PC-3 (cell line): ENCODE results near the gene TMEM168. TPM values are rescaled to one million over a fixed set of nuclear protein-coding genes. Genes with fewer than 3 reads are reported as not detected.

ENCODE experiments used
- ATAC-seq: fragments of 200-7000 bp; cut with Tn5 transposase; 2 replicates; pipeline ENCODE4 v1.9.1; 2020; ENCODE audit warnings: mild to moderate bottlenecking, moderate library complexity
- BruUV-seq: library from RNA; stranded (reverse); fragments of 400-500 nt; replicated peaks from 2 replicates; lab custom pipeline; 2021; lab: Mats Ljungman, UMichigan
- CTCF ChIA-PET: fragments of 300-600 bp; sonication (Branson Sonifier 250); formaldehyde crosslinking; loops from one replicate; lab custom pipeline; 2022; ENCODE audit warnings: antibody characterized with exemption; lab: Charles Lee
- POLR2A ChIA-PET: fragments of 300-600 bp; sonication (Branson Sonifier 250); formaldehyde crosslinking; loops from one replicate; lab custom pipeline; 2022; ENCODE audit warnings: antibody characterized with exemption; ENCODE audit not compliant: unreplicated experiment; lab: Charles Lee
- DNase-seq: peaks from one replicate; pipeline ENCODE4 v3.0.0-alpha.2; 2015
- H2AFZ ChIP-seq: fragments of 300-600 bp; sonication (generic); 2 replicates; pipeline ENCODE4 v1.6.0; 2016; ENCODE audit warnings: antibody characterized with exemption, low read length
- H3F3A ChIP-seq: fragments of 300-600 bp; sonication (generic); one replicate; pipeline ENCODE4 v1.6.0; 2017; ENCODE audit warnings: antibody characterized with exemption, low read length, control low read depth, mild to moderate bottlenecking; ENCODE audit not compliant: unreplicated experiment
- H3K27ac ChIP-seq: fragments of 300-600 bp; sonication (generic); 2 replicates; pipeline ENCODE4 v1.5.1; 2016; ENCODE audit warnings: mild to moderate bottlenecking, low read length
- H3K27me3 ChIP-seq: fragments of 300-600 bp; sonication (generic); 2 replicates; pipeline ENCODE4 v1.6.1; 2016; ENCODE audit warnings: low read length, mixed read lengths
- H3K36me3 ChIP-seq: fragments of 300-600 bp; sonication (generic); 2 replicates; pipeline ENCODE4 v1.6.1; 2016; ENCODE audit warnings: low read depth, mixed run types, low read length, mixed read lengths
- H3K4me1 ChIP-seq: fragments of 300-600 bp; sonication (generic); 2 replicates; pipeline ENCODE4 v1.5.1; 2016; ENCODE audit warnings: low read length; ENCODE audit not compliant: insufficient read depth
- H3K4me2 ChIP-seq: fragments of 300-600 bp; sonication (generic); 2 replicates; pipeline ENCODE4 v1.6.0; 2016; ENCODE audit warnings: low read length
- H3K4me3 ChIP-seq: fragments of 300-600 bp; sonication (generic); 2 replicates; pipeline ENCODE4 v1.5.1; 2016; ENCODE audit warnings: mild to moderate bottlenecking, low read length, mixed read lengths
- H3K79me2 ChIP-seq: fragments of 300-600 bp; sonication (generic); 2 replicates; pipeline ENCODE4 v1.6.1; 2017; ENCODE audit warnings: low read length, mixed read lengths
- H3K9ac ChIP-seq: fragments of 300-600 bp; sonication (generic); 2 replicates; pipeline ENCODE4 v1.6.0; 2016; ENCODE audit warnings: mild to moderate bottlenecking, low read length
- H3K9me2 ChIP-seq: fragments of 300-600 bp; sonication (generic); replicated peaks from 2 replicates; pipeline ENCODE4 v1.6.1; 2016; ENCODE audit warnings: mixed run types, low read length, mixed read lengths
- H3K9me3 ChIP-seq: fragments of 300-600 bp; sonication (generic); 2 replicates; pipeline ENCODE4 v1.6.1; 2016; ENCODE audit warnings: low read length, mixed read lengths
- H4K20me1 ChIP-seq: fragments of 300-600 bp; sonication (generic); 2 replicates; pipeline ENCODE4 v1.6.1; 2016; ENCODE audit warnings: low read length, mixed read lengths
- EZH2 ChIP-seq: fragments of 300-600 bp; sonication (generic); IDR thresholded peaks from one replicate; pipeline ENCODE4 v1.6.1; 2017; ENCODE audit warnings: antibody characterized with exemption, mild to moderate bottlenecking, low read length; ENCODE audit not compliant: unreplicated experiment
- EZH2phosphoT487 ChIP-seq: fragments of 300-600 bp; sonication (generic); IDR thresholded peaks from 2 replicates; pipeline ENCODE4 v1.6.1; 2018; ENCODE audit warnings: mild to moderate bottlenecking, antibody characterized with exemption, low read length, borderline replicate concordance
- intact Hi-C: fragments of 100-400 bp; cut with micrococcal nuclease; formaldehyde crosslinking; loops from 2 replicates; pipeline ENCODE4 v1.9.0; 2023
- total RNA-seq: library from RNA; depleted of rRNA; stranded (reverse); fragments of >200 nt; gene quantifications from 2 replicates; pipeline ENCODE4 v1.2.3, GENCODE V29; 2014
- TF ChIP-seq, protein P1 (sequence below): fragments of 300-600 bp; sonication (generic); conservative IDR thresholded peaks from 2 replicates; pipeline ENCODE4 v1.5.1; 2017; ENCODE audit warnings: antibody characterized with exemption, low read depth, mild to moderate bottlenecking, low read length

The TMEM168 gene
- total RNA-seq, 1 experiment from 2014 or later: 19.8 TPM

DNA sequence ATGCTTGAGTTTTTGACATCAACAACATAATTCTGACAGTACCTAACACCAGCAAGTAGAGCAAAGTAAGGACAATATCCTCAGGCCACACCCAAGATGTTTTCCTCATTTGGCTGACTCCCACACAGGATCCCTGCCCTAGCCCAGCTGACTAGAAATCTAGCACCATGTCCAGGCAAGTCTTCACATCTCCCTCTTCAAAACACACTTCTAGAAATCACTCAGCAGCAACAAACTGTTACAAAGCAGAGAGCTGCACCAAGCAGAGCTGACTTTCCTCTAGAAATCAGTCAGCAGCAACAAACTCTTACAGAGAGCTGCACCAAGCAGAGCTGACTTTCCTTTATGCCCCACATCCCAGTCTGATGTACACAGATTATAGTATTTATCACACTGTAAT is 7.7 kb downstream of the TMEM168 start:
- H3F3A ChIP-seq: no peaks in the 10 kb centered on the region
- BruUV-seq: no TSS peak
- no peak overlapping the region for H3K4me3 ChIP-seq
- intact Hi-C loops: no loop called here
- no peaks in the 10 kb centered on the region for H3K9me2 ChIP-seq
- POLR2A ChIA-PET: no interaction called here
- TF ChIP-seq EZH2phosphoT487 (no peak), EZH2 (no peak)
- TF ChIP-seq, protein P1, sequence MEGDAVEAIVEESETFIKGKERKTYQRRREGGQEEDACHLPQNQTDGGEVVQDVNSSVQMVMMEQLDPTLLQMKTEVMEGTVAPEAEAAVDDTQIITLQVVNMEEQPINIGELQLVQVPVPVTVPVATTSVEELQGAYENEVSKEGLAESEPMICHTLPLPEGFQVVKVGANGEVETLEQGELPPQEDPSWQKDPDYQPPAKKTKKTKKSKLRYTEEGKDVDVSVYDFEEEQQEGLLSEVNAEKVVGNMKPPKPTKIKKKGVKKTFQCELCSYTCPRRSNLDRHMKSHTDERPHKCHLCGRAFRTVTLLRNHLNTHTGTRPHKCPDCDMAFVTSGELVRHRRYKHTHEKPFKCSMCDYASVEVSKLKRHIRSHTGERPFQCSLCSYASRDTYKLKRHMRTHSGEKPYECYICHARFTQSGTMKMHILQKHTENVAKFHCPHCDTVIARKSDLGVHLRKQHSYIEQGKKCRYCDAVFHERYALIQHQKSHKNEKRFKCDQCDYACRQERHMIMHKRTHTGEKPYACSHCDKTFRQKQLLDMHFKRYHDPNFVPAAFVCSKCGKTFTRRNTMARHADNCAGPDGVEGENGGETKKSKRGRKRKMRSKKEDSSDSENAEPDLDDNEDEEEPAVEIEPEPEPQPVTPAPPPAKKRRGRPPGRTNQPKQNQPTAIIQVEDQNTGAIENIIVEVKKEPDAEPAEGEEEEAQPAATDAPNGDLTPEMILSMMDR: no peak
- H3K4me1 ChIP-seq: peaks cover 11% of the 10 kb centered on the region
- H2AFZ ChIP-seq: no peak overlapping the region
- H3K27me3 ChIP-seq: no peaks in the 10 kb centered on the region
- DNase-seq (no peak), ATAC-seq (no peak)
- CTCF ChIA-PET: no interaction called here
- H4K20me1 ChIP-seq: no peaks in the 10 kb centered on the region
- H3K4me2 ChIP-seq: no peak overlapping the region
- no peaks in the 10 kb centered on the region for H3K9me3 ChIP-seq
- H3K9ac ChIP-seq: no peak overlapping the region
- H3K36me3 ChIP-seq: 0 out of 2 replicates have a peak, but pooled peaks cover 4% of the 10 kb centered on the region
- no peak overlapping the region for H3K27ac ChIP-seq
- H3K79me2 ChIP-seq: peaks cover 13% of the 10 kb centered on the region; the same call in 1 of the 2 replicates

- 0 out of 2 replicates have a peak, but pooled peaks cover 4% of the 10 kb centered on the region for H3K36me3 ChIP-seq
- H2AFZ ChIP-seq: no peak overlapping the region
- DNase-seq (no peak), ATAC-seq (no peak)
- H3K9me3 ChIP-seq: no peaks in the 10 kb centered on the region
- no peaks in the 10 kb centered on the region for H4K20me1 ChIP-seq
- peaks cover 11% of the 10 kb centered on the region for H3K4me1 ChIP-seq
- TF ChIP-seq EZH2phosphoT487 (no peak), EZH2 (no peak)
- TF ChIP-seq, protein P1: no peak
- ChIA-PET CTCF (no interaction called here), POLR2A (no interaction called here)
- H3K4me3 ChIP-seq: no peak overlapping the region
- no peaks in the 10 kb centered on the region for H3K9me2 ChIP-seq
- no peaks in the 10 kb centered on the region for H3K27me3 ChIP-seq
- no peak overlapping the region for H3K27ac ChIP-seq
- intact Hi-C loops: no loop called here
- BruUV-seq: no TSS peak
- no peaks in the 10 kb centered on the region for H3F3A ChIP-seq
- no peak overlapping the region for H3K9ac ChIP-seq
- peaks cover 5% of the 10 kb centered on the region; the same call in 1 of the 2 replicates for H3K79me2 ChIP-seq
- no peak overlapping the region for H3K4me2 ChIP-seq
These were observed 8.6 kb downstream of the TMEM168 start for GRCh38 chr7:112781558-112781957.

- ATAC-seq: no peak
- DNase-seq: no peak
- Histone ChIP-seq H3K27me3 (no peaks in the 10 kb centered on the region), H3K9ac (no peak overlapping the region), H3F3A (no peaks in the 10 kb centered on the region), H3K36me3 (0 out of 2 replicates have a peak, but pooled peaks cover 4% of the 10 kb centered on the region), H4K20me1 (no peaks in the 10 kb centered on the region), H3K9me2 (no peaks in the 10 kb centered on the region), H3K4me1 (peaks cover 11% of the 10 kb centered on the region), H3K27ac (no peak overlapping the region), H3K4me3 (no peak overlapping the region), H2AFZ (no peak overlapping the region), H3K79me2 (0 out of 2 replicates have a peak, but pooled peaks cover under 1% of the 10 kb centered on the region), H3K9me3 (no peaks in the 10 kb centered on the region), H3K4me2 (no peak overlapping the region)
- ChIA-PET CTCF (no interaction called here), POLR2A (no interaction called here)
- BruUV-seq: no TSS peak
- TF ChIP-seq EZH2phosphoT487 (no peak), EZH2 (no peak)
- TF ChIP-seq, protein P1: no peak
- intact Hi-C loops: no loop called here
These were observed 9.1 kb downstream of the TMEM168 start for GRCh38 chr7:112781110-112781509.
